HG02642 (cell line): ENCODE results near the gene FFAR2.
"Not testable (repeated sequence)": the region's sequence is repeated elsewhere in the genome, so short reads cannot be mapped to it uniquely, and the experiment has no call there.

ENCODE experiments used
- ATAC-seq: cut with Tn5 transposase; IDR thresholded peaks from one replicate; pipeline ENCODE4 v1.9.1; 2021; ENCODE audit warnings: mild to moderate bottlenecking; ENCODE audit not compliant: unreplicated experiment, poor library complexity

Gene FFAR2

DNA sequence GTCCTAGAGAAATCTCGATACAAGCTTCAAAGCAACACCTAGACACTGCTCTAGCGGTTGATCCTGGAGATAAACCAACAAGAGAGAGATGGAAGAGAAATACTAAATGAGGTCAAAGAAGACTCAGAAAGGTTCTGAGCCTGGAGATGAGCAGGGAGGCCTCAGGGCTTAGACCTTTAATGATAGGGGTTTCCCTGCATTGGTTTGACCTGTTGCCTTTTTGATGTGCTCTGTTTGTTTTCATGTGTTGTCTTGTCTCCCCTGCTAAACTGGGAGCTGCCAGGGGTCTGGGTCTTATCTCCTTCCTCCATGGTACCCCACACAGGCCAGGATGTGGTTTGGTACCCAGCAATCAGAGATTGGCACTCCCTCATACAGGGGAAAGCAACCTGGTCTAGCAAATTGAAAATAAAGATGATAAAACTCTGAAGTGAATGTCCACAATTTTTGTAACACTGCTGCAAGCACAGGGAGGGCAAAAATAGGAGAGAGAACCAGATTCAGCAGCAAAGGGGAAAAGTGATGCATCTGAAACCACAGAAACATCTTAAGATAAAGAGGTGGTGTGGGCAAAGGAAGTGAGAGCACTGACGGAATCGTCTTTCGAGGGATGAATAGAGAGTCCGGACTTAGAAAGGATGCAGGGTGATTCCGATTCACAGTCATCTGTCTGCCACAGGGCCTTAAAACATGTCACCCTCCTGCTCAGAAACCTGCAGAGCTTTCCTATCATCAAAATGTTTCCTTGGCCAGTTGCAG is 3.5 kb downstream of the FFAR2 start:
- ATAC-seq = no peak

- no peak for ATAC-seq
Observed at GRCh38 chr19:35454663-35455062, 6.6 kb downstream of the FFAR2 start.

GRCh38 chr19:35455616-35456201 is 7.7 kb downstream of the FFAR2 start:
- no peak for ATAC-seq

DNA sequence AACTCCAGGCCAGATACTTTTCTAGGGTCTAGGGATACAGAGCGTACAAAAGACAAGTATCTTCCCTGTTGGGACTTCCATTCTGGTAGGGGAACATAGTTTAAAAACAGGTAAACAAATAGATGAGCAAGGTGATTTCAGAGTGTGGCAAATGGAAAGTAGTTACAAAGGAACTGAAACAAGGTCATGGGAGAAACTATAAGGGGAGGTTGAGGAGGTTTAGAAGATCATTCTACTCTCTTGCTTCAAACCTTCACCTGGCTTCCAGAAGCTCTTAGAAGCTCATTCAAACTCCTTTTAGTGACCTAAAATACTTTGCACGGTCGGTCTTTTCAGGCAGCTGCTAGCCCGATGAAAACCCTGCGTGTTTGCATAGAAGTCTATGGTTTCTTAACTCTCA is 9.1 kb downstream of the FFAR2 start:
- ATAC-seq = no peak

GRCh38 chr19:35458192-35458591 is 10.1 kb downstream of the FFAR2 start:
- ATAC-seq = no peak

DNA sequence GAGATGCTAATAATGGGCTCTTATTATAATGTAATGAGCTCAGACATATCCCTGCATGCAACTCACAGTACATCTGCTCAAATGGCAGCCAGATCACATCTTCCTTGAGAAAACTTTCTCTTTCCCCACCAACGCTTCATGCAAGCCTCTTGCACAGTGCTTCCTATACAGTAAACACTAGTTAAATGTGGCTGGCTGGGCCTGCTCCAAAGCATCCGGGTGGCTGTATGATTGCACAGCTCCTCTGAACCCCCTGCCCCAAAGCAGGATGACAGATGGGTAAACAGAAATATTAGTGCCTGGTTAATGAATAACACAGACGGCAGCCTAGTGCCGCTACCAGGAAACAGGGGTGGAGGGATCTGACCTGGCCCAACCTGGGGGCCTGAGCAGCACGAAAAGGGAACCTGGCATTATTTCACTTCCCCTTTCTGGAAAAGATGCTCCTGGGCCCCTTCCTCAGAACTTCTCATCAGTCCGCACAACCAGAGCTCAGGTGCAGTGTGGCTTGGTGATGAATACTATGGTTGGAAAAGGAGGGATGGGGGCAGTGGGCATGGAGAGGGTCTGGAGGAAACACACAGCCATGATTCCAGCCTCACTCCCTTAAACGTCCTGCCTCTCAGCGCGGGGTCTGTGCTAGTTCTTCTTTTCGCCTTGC is 10.8 kb downstream of the FFAR2 start:
- peak; percentile 45 for ATAC-seq

DNA sequence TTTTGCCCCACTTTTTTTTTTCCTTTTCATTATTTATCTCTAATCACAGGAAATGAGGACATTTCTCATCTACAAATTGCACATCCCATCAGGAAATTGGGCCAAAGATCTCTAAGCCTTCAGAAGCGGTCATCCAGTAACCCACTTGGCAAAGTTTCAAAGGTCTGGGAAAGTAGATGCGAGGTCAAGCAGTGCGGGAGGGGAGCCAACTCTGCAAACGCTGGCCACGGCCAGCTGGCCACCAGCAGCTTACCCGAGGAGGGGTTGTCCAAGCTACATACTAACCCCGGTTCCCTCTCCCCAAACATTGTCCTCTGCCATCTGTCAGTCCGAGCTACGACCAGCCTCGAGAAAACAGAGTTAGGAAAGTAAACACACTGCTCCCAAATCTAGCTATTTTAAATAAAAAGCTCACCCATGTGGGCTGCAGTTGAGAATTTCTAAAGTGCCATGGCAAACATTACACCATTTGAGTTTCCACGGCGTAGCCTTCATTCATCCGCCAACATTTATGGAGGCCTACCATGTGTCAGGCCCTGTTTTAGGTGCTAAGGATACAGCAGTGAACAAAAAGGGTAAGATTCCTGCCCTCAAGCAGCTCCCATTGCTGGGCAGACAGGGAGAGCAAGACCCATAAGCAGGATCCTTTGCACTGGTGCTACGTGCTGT is 11.5 kb downstream of the FFAR2 start:
- no peak for ATAC-seq

- no peak for ATAC-seq
Observed at GRCh38 chr19:35460608-35461007, 12.6 kb downstream of the FFAR2 start.

DNA sequence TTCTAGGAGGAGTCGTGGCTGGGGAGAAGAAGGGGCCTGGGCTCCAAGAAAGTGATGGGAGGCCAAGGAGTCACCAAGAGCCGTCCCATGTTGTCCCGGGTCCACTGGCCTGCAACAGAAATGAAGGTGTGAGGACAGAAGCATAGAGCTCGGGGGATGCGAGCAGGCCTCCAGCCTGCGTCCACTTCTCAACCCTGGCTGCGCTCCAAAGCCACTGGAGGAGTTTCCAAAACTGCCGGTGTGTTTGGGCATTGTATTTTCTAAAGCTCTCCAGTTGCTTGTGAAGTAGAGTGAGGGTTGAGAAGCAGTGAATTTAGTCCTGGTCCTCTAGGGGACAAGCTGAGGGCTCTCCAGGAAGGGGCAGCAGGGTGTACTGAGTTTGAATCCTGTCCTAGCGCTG is 13.0 kb downstream of the FFAR2 start:
- no peak for ATAC-seq

DNA sequence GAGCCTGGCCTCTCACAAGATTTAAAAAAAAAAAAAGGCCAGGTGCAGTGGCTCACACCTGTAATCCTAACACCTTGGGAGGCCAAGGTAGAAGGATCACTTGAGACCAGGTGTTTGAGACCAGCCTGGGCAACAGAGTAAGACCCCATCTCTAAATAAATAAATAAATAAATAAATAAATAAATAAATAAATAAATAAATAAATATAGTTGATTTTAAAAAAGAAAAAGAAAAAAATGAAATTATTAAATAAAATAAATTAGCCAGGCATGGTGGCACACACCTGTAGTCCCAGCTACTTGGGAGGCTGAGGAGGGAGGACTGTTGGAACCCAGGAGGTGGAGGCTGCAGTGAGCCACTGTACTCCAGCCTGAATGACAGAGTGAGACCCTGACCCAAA is 13.7 kb downstream of the FFAR2 start:
- not testable (repeated sequence) for ATAC-seq

DNA sequence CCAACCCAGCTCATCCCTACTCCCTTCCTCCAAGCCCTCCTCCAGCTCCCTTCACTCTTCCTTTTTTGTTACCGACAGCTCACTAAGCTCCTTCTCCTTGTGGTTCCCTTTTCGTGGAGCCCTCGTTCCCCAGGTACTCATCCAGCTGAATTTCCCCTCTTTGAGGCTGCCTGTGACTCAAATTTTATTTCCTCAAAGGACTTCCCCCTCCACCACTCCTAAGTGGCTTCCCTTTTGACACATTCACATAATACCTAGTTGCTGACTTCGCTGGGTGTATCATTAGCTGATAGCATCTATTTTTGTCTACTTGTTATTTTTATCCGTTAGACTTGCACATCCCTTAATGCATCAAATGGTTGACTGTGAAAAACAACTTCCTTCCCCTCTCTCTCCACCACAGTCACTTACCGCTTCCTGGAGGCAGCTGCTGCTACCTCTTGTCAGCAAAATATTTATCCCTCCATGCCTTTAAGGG is 14.5 kb downstream of the FFAR2 start:
- peak; percentile 67 for ATAC-seq

DNA sequence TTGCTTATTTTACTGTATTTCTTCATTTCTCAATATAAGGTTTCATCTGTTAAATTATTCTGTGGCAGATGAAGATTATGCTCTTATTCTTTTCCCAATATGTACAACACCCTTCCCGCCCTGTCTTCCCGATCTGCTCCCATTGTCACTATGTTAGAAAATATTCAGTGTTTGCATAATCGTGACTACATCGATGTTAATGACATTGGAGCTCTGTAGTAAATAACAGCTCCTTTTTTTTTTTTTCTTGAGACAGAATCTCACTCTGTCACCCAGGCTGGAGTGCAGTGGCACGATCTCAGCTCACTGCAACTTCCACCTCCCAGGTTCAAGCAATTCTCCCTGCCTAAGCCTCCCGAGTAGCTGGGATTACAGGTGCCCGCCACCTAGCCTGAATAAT is 14.9 kb downstream of the FFAR2 start:
- ATAC-seq = peak; percentile 4

- ATAC-seq = no peak
Observed at GRCh38 chr19:35466259-35466658, 18.2 kb downstream of the FFAR2 start.

DNA sequence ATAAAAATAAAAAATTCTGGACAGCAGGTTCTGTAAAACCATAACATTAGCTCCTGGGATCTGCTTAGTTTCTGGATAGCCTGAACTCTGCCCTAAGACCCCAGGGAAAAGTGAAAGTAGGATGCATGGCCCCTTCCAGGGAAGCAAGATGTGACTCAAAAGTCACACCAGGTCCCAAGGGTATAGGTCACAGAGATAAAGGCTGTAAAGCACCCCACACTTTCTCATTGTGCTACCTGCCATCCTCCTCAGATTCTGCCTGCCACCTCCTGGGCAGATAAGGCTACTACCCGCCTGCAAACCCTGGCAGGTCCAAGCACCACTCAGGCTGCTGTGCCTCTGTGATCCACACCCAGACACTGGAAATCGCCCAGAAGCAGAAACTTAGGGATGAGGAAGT is 20.6 kb downstream of the FFAR2 start:
- peak; percentile 65 for ATAC-seq

GRCh38 chr19:35470128-35470527 is 22.1 kb downstream of the FFAR2 start:
- ATAC-seq = no peak

DNA sequence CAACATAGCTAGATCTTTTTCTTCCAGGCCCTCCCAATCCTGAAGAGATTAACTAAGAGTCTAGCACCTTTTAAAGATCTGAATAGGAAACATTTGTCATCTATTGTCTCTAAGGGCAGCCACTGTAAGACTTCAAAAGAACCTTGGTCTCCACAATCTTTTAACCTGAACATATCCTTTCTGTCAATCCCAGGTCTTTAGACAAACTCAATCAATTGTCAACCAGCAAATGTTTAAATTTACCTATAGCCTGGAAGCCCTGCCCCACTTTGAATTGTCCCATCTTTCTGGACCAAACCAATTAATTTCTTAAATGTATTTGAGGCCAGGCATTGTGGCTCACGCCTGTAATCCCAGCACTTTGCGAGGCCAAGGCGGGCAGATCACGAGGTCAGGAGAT is 23.0 kb downstream of the FFAR2 start:
- ATAC-seq = not testable (repeated sequence)

DNA sequence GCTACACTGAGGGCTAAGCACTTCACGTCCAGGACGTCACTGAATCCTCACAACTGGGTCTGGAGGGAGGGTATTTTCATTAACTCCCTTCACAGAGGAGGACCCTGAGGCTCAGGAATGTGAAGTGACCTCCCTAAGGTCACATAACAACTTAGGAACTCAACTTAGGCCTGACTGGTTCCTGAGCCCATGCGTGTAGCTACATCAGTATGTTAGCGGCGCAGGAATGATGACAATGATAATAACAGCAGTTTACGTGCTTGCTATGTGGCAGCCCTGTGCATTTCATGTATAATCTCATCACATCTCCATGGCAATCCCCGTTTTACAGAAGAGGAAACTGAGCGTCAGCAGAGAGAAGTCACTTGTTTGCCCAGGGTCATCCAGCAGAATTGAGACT is 23.9 kb downstream of the FFAR2 start:
- ATAC-seq = no peak

GRCh38 chr19:35474104-35474503 is 26.0 kb downstream of the FFAR2 start:
- no peak for ATAC-seq

DNA sequence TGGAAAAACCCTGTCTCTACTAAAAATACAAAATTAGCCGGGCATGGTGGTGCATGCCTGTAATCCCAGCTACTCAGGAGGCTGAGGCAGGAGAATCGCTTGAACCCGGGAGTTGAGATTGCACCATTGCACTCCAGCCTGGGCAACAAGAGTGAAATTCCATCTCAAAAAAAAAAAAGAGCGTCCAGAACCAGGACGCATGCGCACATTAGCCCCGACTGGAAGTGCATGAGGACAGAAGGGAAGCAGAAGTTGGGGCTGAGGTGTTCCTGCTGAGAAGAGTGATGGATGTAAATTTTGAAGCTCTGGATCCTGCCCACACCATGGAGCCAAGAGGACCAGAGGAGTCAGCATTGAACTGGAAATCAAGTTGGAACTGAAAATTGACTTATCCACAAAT is 26.5 kb downstream of the FFAR2 start:
- ATAC-seq = not testable (repeated sequence)

DNA sequence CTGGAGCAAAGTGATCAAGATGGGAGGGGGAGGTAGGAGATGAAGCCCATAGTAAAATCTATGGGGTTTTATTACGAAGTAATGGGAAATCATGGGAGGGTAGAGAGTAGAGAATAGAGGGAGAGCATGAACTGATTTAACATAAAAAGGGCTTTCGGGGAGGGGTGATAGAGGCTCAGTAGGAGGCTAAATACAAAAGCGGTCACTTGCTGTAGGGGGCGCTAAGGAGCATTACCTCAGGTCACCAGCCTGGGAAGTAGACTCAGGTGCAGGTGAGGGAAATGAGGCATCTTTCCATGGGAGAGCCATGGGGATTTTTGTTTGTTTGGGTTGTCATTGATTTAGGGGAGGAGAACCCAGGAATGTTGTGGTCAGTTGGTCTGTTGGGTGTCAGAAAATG is 28.1 kb downstream of the FFAR2 start:
- no peak for ATAC-seq
